SK-N-SH (cell line): ENCODE measurements around the gene DOHH. TPM values are rescaled to one million over a fixed set of nuclear protein-coding genes. Genes with fewer than 3 reads are reported as not detected.

ENCODE experiments used
- CTCF ChIA-PET: fragments of 300-600, 350-600 bp; formaldehyde crosslinking; extraction: SDS; loops from one replicate; lab custom pipeline; 2021; lab: Yijun Ruan, JAX
- POLR2A ChIA-PET: fragments of 350-600 bp; sonication (Branson Sonifier 250); formaldehyde crosslinking; extraction: SDS; loops from one replicate; lab custom pipeline; 2020; ENCODE audit warnings: antibody characterized with exemption, inconsistent platforms; lab: Yijun Ruan, JAX
- DNase-seq: peaks from one replicate; pipeline ENCODE4 v3.0.0; 2012
- H2AFZ ChIP-seq: fragments of 200-600 bp; sonication (generic); 2 replicates; pipeline ENCODE4 v1.8.1; 2016; ENCODE audit warnings: antibody characterized with exemption, mild to moderate bottlenecking, low read depth
- H3F3A ChIP-seq: fragments of 200-600 bp; sonication (generic); replicated peaks from 2 replicates; pipeline ENCODE3; 2016; ENCODE audit warnings: antibody characterized with exemption, mild to moderate bottlenecking; ENCODE audit not compliant: insufficient read depth
- H3K27ac ChIP-seq, 2 experiments: fragments of 200-500 bp in 1 of 2; fragments of 200-600 bp in 1 of 2; sonication (Bioruptor generic) in 1 of 2; sonication (generic), shearing (Covaris generic) in 1 of 2; 2 replicates each; pipeline versions ENCODE4 v1.5.1 to v1.6.1; 2014 to 2016; ENCODE audit warnings: low read depth in 2 of 2, inconsistent platforms in 1 of 2, low read length in 1 of 2, mild to moderate bottlenecking in 1 of 2, mixed read lengths in 1 of 2
- H3K27me3 ChIP-seq: fragments of 200-600 bp; sonication (generic), shearing (Covaris generic); 2 replicates; pipeline ENCODE4 v1.6.1; 2016; ENCODE audit warnings: mixed run types; ENCODE audit not compliant: insufficient read depth
- H3K36me3 ChIP-seq, 2 experiments: fragments of 200-500 bp in 1 of 2; fragments of 200-600 bp in 1 of 2; sonication (Bioruptor generic) in 1 of 2; sonication (generic) in 1 of 2; replicated peaks in 1 of 2; 2 replicates each; pipeline versions ENCODE3 to v1.5.1; 2014 to 2016; ENCODE audit warnings: low read length in 1 of 2, mild to moderate bottlenecking in 1 of 2; ENCODE audit not compliant: insufficient read depth in 2 of 2, control insufficient read depth in 1 of 2
- H3K4me1 ChIP-seq, 2 experiments: fragments of 200-500 bp in 1 of 2; fragments of 200-600 bp in 1 of 2; sonication (Bioruptor generic) in 1 of 2; sonication (generic), shearing (Covaris generic) in 1 of 2; 2 replicates each; pipeline versions ENCODE4 v1.5.1 to v1.6.1; 2014 to 2016; ENCODE audit warnings: low read depth in 1 of 2, low read length in 1 of 2, mixed run types in 1 of 2; ENCODE audit not compliant: insufficient read depth in 2 of 2, control insufficient read depth in 1 of 2
- H3K4me2 ChIP-seq: fragments of 200-600 bp; sonication (generic), shearing (Covaris generic); 2 replicates; pipeline ENCODE4 v1.6.1; 2017; ENCODE audit warnings: mixed run types
- H3K4me3 ChIP-seq, 2 experiments: fragments of 200-500 bp in 1 of 2; fragments of 200-600 bp in 1 of 2; sonication (Bioruptor generic) in 1 of 2; sonication (generic), shearing (Covaris generic) in 1 of 2; 2 replicates each; pipeline versions ENCODE4 v1.5.1 to v1.8.1; 2014 to 2016; ENCODE audit warnings: low read depth in 2 of 2, inconsistent platforms in 1 of 2, low read length in 1 of 2, mild to moderate bottlenecking in 1 of 2, mixed read lengths in 1 of 2, moderate library complexity in 1 of 2
- H3K79me2 ChIP-seq: fragments of 200-600 bp; sonication (generic); 2 replicates; pipeline ENCODE4 v1.8.1; 2017; ENCODE audit warnings: mild to moderate bottlenecking; ENCODE audit not compliant: insufficient read depth
- H3K9ac ChIP-seq: fragments of 200-600 bp; sonication (generic); 2 replicates; pipeline ENCODE4 v1.6.1; 2017; ENCODE audit warnings: mixed run types
- H3K9me2 ChIP-seq: fragments of 200-600 bp; sonication (generic); 2 replicates; pipeline ENCODE4 v1.6.1; 2017; ENCODE audit warnings: mixed run types
- H3K9me3 ChIP-seq: fragments of 200-600 bp; sonication (generic); 2 replicates; pipeline ENCODE4 v1.6.1; 2017; ENCODE audit warnings: mixed run types, mild to moderate bottlenecking, moderate library complexity
- H4K20me1 ChIP-seq: fragments of 200-600 bp; sonication (generic); 2 replicates; pipeline ENCODE4 v1.6.1; 2017; ENCODE audit warnings: mild to moderate bottlenecking, mixed run types; ENCODE audit not compliant: insufficient read depth
- CHD2 ChIP-seq: fragments of 150-350 bp; IDR thresholded peaks from 2 replicates; pipeline ENCODE4 v1.6.1; 2018; ENCODE audit warnings: low read length; ENCODE audit not compliant: partially characterized antibody
- CTCF ChIP-seq: fragments of 200-600 bp; sonication (generic); IDR thresholded peaks from 2 replicates; pipeline ENCODE4 v1.6.1; 2017; ENCODE audit warnings: antibody characterized with exemption, mild to moderate bottlenecking, moderate library complexity
- ELF1 ChIP-seq: IDR thresholded peaks from 2 replicates; pipeline ENCODE4 v1.4.0; 2012
- EZH2phosphoT487 ChIP-seq: fragments of 200-600 bp; sonication (generic); IDR thresholded peaks from 2 replicates; pipeline ENCODE4 v1.6.1; 2017; ENCODE audit warnings: low read depth, mixed run types, mild to moderate bottlenecking, antibody characterized with exemption, moderate library complexity, borderline replicate concordance
- FOXM1 ChIP-seq: IDR thresholded peaks from 2 replicates; pipeline ENCODE4 v1.4.0; 2012; ENCODE audit warnings: low read depth, mild to moderate bottlenecking
- GATA2 ChIP-seq: sonication (generic); formaldehyde crosslinking; IDR thresholded peaks from 2 replicates; pipeline ENCODE4 v1.5.0; 2020; ENCODE audit warnings: mild to moderate bottlenecking, missing genetic modification reagents
- NRF1 ChIP-seq: IDR thresholded peaks from 2 replicates; pipeline ENCODE4 v1.6.1; 2012; ENCODE audit warnings: low read depth, mild to moderate bottlenecking, low read length
- POLR2AphosphoS5 ChIP-seq: IDR thresholded peaks from 2 replicates; pipeline ENCODE4 v1.6.1; 2012; ENCODE audit warnings: low read depth, low read length
- RFX5 ChIP-seq: IDR thresholded peaks from 2 replicates; pipeline ENCODE4 v1.6.1; 2012; ENCODE audit warnings: mild to moderate bottlenecking, improper control_type of control experiment, low read length
- SIN3A ChIP-seq: IDR thresholded peaks from 2 replicates; pipeline ENCODE4 v1.6.1; 2012; ENCODE audit warnings: low read depth, mild to moderate bottlenecking, low read length, moderate library complexity, borderline replicate concordance
- SMC3 ChIP-seq: IDR thresholded peaks from 2 replicates; pipeline ENCODE4 v1.6.1; 2012; ENCODE audit warnings: low read depth, low read length, improper control_type of control experiment
- TAF1 ChIP-seq: IDR thresholded peaks from 2 replicates; pipeline ENCODE4 v1.6.1; 2012; ENCODE audit warnings: low read depth, mild to moderate bottlenecking, low read length, moderate library complexity, borderline replicate concordance
- TCF12 ChIP-seq: IDR thresholded peaks from 2 replicates; pipeline ENCODE4 v1.4.0; 2012
- TEAD4 ChIP-seq: IDR thresholded peaks from 2 replicates; pipeline ENCODE4 v1.4.0; 2012; ENCODE audit warnings: mild to moderate bottlenecking, borderline replicate concordance; ENCODE audit not compliant: insufficient read depth
- USF1 ChIP-seq: IDR thresholded peaks from 2 replicates; pipeline ENCODE4 v1.4.0; 2012; ENCODE audit warnings: low read depth, borderline replicate concordance
- YY1 ChIP-seq: IDR thresholded peaks from 2 replicates; pipeline ENCODE4 v1.4.0; 2012; ENCODE audit warnings: low read depth, mild to moderate bottlenecking
- WGBS: methylation state at CpG from one replicate; pipeline ENCODE4 v1.1.6; 2017; ENCODE audit warnings: low lambda C conversion rate; 5-methylcytosine and 5-hydroxymethylcytosine counted together
- polyA plus RNA-seq, 3 experiments: library from polyadenylated mRNA; depleted of rRNA; stranded (reverse); fragments of >200 nt; gene quantifications; 2 replicates each; pipeline ENCODE4 v1.2.3, GENCODE V29; 2012

The DOHH gene
- polyA plus RNA-seq, 1 of the 3 experiments (the other 2 are of a cell fraction), result 14.3 TPM

- Histone ChIP-seq H3K36me3 (peaks cover 0 to 3% of the 10 kb centered on the region in 2 experiments), H3K9me2 (no peaks in the 10 kb centered on the region), H3K9me3 (no peaks in the 10 kb centered on the region), H3K27ac (no peak overlapping the region), H2AFZ (0 out of 2 replicates have a peak overlapping the region, but pooled peaks have one; percentile 22), H3K79me2 (peaks cover 38% of the 10 kb centered on the region), H4K20me1 (no peaks in the 10 kb centered on the region), H3K4me1 (peaks cover 10 to 13% of the 10 kb centered on the region in 2 experiments; a peak in 2 of 4 replicates), H3F3A (peaks cover 8% of the 10 kb centered on the region), H3K9ac (no peak overlapping the region), H3K4me3 (no peak overlapping the region), H3K4me2 (no peak overlapping the region), H3K27me3 (no peaks in the 10 kb centered on the region)
- no peak for TF ChIP-seq TCF12
- TF ChIP-seq FOXM1, result no peak
- TF ChIP-seq CTCF, result no peak
- TF ChIP-seq TAF1, result no peak
- TF ChIP-seq RFX5, result no peak
- no peak for TF ChIP-seq SMC3
- DNase-seq, result no peak
- ChIA-PET POLR2A (interaction anchor here (0.6 to 1.4 kb wide), 3 partner anchors 57 to 226 kb away, joined by 3 to 4 read pairs (median 3); no protein-coding TSS in a partner anchor), CTCF (interaction anchor here (1.0 to 4.2 kb wide), 4 partner anchors 12 to 199 kb away, joined by 3 to 22 read pairs (median 4); no protein-coding TSS in a partner anchor)
- 81% methylated on average over 3 of the region's 3 CpGs for WGBS
Measured at GRCh38 chr19:3501780-3502179, 1.3 kb upstream of the DOHH start.

- no peaks in the 10 kb centered on the region for H4K20me1 ChIP-seq
- no peaks in the 10 kb centered on the region for H3K9me3 ChIP-seq
- peak overlapping the region; percentile 96 for H3K9ac ChIP-seq
- no peaks in the 10 kb centered on the region for H3K27me3 ChIP-seq
- H3K9me2 ChIP-seq, result no peaks in the 10 kb centered on the region
- H3K4me1 ChIP-seq, result peaks cover 9 to 10% of the 10 kb centered on the region in 2 experiments; a peak in 2 of 4 replicates
- H3K4me2 ChIP-seq, result peak overlapping the region; percentile 96
- 32% methylated on average over 9 of the region's 18 CpGs for WGBS
- ChIA-PET CTCF (interaction anchor here (1.1 to 4.2 kb wide), 4 partner anchors 15 to 195 kb away, joined by 3 to 22 read pairs (median 4); no protein-coding TSS in a partner anchor), POLR2A (interaction anchor here (1.5 kb wide), 1 partner anchor 9 kb away, joined by 3 read pairs; no protein-coding TSS in a partner anchor)
- peak overlapping the region; percentile 78 to 96 for H3K4me3 ChIP-seq
- peak overlapping the region; percentile 86 to 97; a peak in 3 of 4 replicates for H3K27ac ChIP-seq
- peaks cover 8% of the 10 kb centered on the region for H3F3A ChIP-seq
- TF ChIP-seq EZH2phosphoT487 (no peak), ELF1 (no peak), GATA2 (CRISPR knock-in tag) (no peak), CHD2 (no peak), FOXM1 (no peak), USF1 (no peak), NRF1 (no peak), TAF1 (no peak), POLR2AphosphoS5 (no peak), TCF12 (no peak), SIN3A (no peak), TEAD4 (no peak), YY1 (no peak)
- TF ChIP-seq, all 33 proteins: peak for 0
- H3K36me3 ChIP-seq, result peaks cover 2 to 9% of the 10 kb centered on the region in 2 experiments
- peaks cover 32% of the 10 kb centered on the region for H3K79me2 ChIP-seq
- DNase-seq, result peak; percentile 40
- H2AFZ ChIP-seq, result peak overlapping the region; percentile 87
Measured at GRCh38 chr19:3499738-3500428, 591 bp downstream of the DOHH start.
